MCF 10A (cell line): ENCODE measurements around the gene GPR156. TPM values are rescaled to one million over a fixed set of nuclear protein-coding genes. Genes with fewer than 3 reads are reported as not detected.

Experiments
- BruUV-seq: library from RNA; stranded (reverse); fragments of 400-500 nt; replicated peaks from 2 replicates; lab custom pipeline; 2021; lab: Mats Ljungman, UMichigan
- CTCF ChIA-PET: fragments of 300-600 bp; sonication (Branson Sonifier 250); formaldehyde crosslinking; extraction: SDS; loops from one replicate; lab custom pipeline; 2021; ENCODE audit warnings: antibody characterized with exemption, inconsistent platforms; lab: Yijun Ruan, JAX
- POLR2A ChIA-PET: fragments of 300-600, 350-650 bp; sonication (Branson Sonifier 250); formaldehyde crosslinking; extraction: SDS; loops from one replicate; lab custom pipeline; 2020; ENCODE audit warnings: antibody characterized with exemption, inconsistent platforms; lab: Yijun Ruan, JAX
- DNase-seq: peaks from one replicate; pipeline ENCODE4 v3.0.0-alpha.2; 2018; ENCODE audit not compliant: unreplicated experiment
- H3K27ac Mint-ChIP-seq: one replicate; pipeline ENCODE4 v1.8.0; 2022; ENCODE audit warnings: mild to moderate bottlenecking, low read depth, mixed read lengths; ENCODE audit not compliant: unreplicated experiment
- H3K27me3 Mint-ChIP-seq: one replicate; pipeline ENCODE4 v1.8.0; 2022; ENCODE audit warnings: mixed read lengths; ENCODE audit not compliant: insufficient read depth, unreplicated experiment
- H3K36me3 Mint-ChIP-seq: one replicate; pipeline ENCODE4 v1.8.0; 2022; ENCODE audit warnings: mild to moderate bottlenecking, moderate library complexity, mixed read lengths; ENCODE audit not compliant: insufficient read depth, unreplicated experiment
- H3K4me1 Mint-ChIP-seq: one replicate; pipeline ENCODE4 v1.8.0; 2022; ENCODE audit warnings: mixed read lengths; ENCODE audit not compliant: insufficient read depth, unreplicated experiment
- H3K4me3 Mint-ChIP-seq: one replicate; pipeline ENCODE4 v1.8.0; 2022; ENCODE audit warnings: mild to moderate bottlenecking, moderate library complexity, mixed read lengths; ENCODE audit not compliant: unreplicated experiment
- H3K9me3 Mint-ChIP-seq: one replicate; pipeline ENCODE4 v1.8.0; 2022; ENCODE audit warnings: mixed read lengths; ENCODE audit not compliant: unreplicated experiment
- CTCF ChIP-seq: fragments of 200-600 bp; IDR thresholded peaks from one replicate; pipeline ENCODE4 v1.8.0; 2022; ENCODE audit warnings: antibody characterized with exemption, mild to moderate bottlenecking; ENCODE audit not compliant: unreplicated experiment
- intact Hi-C: fragments of 100-400 bp; cut with micrococcal nuclease; formaldehyde crosslinking; loops from 2 replicates; pipeline ENCODE4 v1.14.1; 2022
- total RNA-seq: library from RNA; stranded (reverse); gene quantifications from 2 replicates; pipeline ENCODE4 v1.2.3, GENCODE V29; 2022

Gene GPR156
- total RNA-seq, 1 experiment from 2014 or later = 0.72 TPM

GRCh38 chr3:120244834-120245225 is 40.2 kb downstream of the GPR156 start:
- no peak for TF ChIP-seq CTCF
- Mint-ChIP-seq H3K27me3 (no peaks in the 10 kb centered on the region), H3K4me3 (no peak overlapping the region), H3K27ac (no peak overlapping the region), H3K4me1 (no peaks in the 10 kb centered on the region), H3K9me3 (no peaks in the 10 kb centered on the region), H3K36me3 (no peaks in the 10 kb centered on the region)
- DNase-seq = no peak
- POLR2A ChIA-PET = interaction anchor here (1.0 to 2.6 kb wide), 2 partner anchors 104 to 173 kb away, joined by 5 to 17 read pairs; partner anchors contain the start of gene LRRC58
- intact Hi-C loops = loop anchor here (1.0 to 5.0 kb wide), 5 partner anchors 104 to 552 kb away; partner anchors contain the start of gene LRRC58
- no TSS peak for BruUV-seq
- CTCF ChIA-PET = interaction anchor here (0.5 to 3.4 kb wide), 46 partner anchors 8 to 1363 kb away, joined by 3 to 148 read pairs (median 4); partner anchors contain the start of gene LRRC58

GRCh38 chr3:120239644-120240043 is 45.4 kb downstream of the GPR156 start:
- no peak for DNase-seq
- TF ChIP-seq CTCF = no peak
- Mint-ChIP-seq H3K4me1 (no peaks in the 10 kb centered on the region), H3K27me3 (no peaks in the 10 kb centered on the region), H3K9me3 (no peaks in the 10 kb centered on the region), H3K36me3 (no peaks in the 10 kb centered on the region), H3K27ac (no peak overlapping the region), H3K4me3 (no peak overlapping the region)
- intact Hi-C loops = loop anchor here (5.0 kb wide), 1 partner anchor 558 kb away; no protein-coding TSS in a partner anchor
- BruUV-seq = no TSS peak
- POLR2A ChIA-PET = no interaction called here
- CTCF ChIA-PET = interaction anchor here (0.7 to 2.6 kb wide), 3 partner anchors 170 to 1156 kb away, joined by 3 to 18 read pairs (median 3); no protein-coding TSS in a partner anchor

- no TSS peak for BruUV-seq
- Mint-ChIP-seq H3K36me3 (no peaks in the 10 kb centered on the region), H3K4me1 (peaks cover 9% of the 10 kb centered on the region), H3K27ac (no peak overlapping the region), H3K27me3 (no peaks in the 10 kb centered on the region), H3K4me3 (no peak overlapping the region), H3K9me3 (no peaks in the 10 kb centered on the region)
- CTCF ChIA-PET = interaction anchor here (0.6 to 2.2 kb wide), 6 partner anchors 16 to 668 kb away, joined by 3 to 7 read pairs (median 5); no protein-coding TSS in a partner anchor
- TF ChIP-seq CTCF = no peak
- POLR2A ChIA-PET = no interaction called here
- no peak for DNase-seq
- intact Hi-C loops = no loop called here
These were observed 57.2 kb downstream of the GPR156 start for GRCh38 chr3:120227710-120228347.

GRCh38 chr3:120224237-120224636 is 60.8 kb downstream of the GPR156 start:
- CTCF ChIA-PET = interaction anchor here (0.6 to 1.2 kb wide), 2 partner anchors 193 to 271 kb away, joined by 4 to 6 read pairs; no protein-coding TSS in a partner anchor
- DNase-seq = no peak

More at GRCh38 chr3:120224237-120224636, 60.8 kb downstream of the GPR156 start:
- no TSS peak for BruUV-seq
- intact Hi-C loops = no loop called here
- POLR2A ChIA-PET = no interaction called here
- no peaks in the 10 kb centered on the region for H3K9me3 Mint-ChIP-seq
- TF ChIP-seq CTCF = no peak
- no peaks in the 10 kb centered on the region for H3K27me3 Mint-ChIP-seq
- peaks cover 9% of the 10 kb centered on the region for H3K4me1 Mint-ChIP-seq
- H3K36me3 Mint-ChIP-seq = no peaks in the 10 kb centered on the region
- no peak overlapping the region for H3K4me3 Mint-ChIP-seq
- no peak overlapping the region for H3K27ac Mint-ChIP-seq
